NCI-H2029 treated with DMSO at 0.1 percent for 48 hours (cell line): ENCODE measurements around the gene KLB.
"Not testable (repeated sequence)": the region's sequence is repeated elsewhere in the genome, so short reads cannot be mapped to it uniquely, and the experiment has no call there.

Experiments
- DNase-seq: peaks from one replicate; lab custom pipeline; 2025; lab: John Stamatoyannopoulos, UW

The KLB gene

GRCh38 chr4:39426728-39427127 is 20.0 kb downstream of the KLB start:
- DNase-seq: no peak

- DNase-seq: no peak
Measured at GRCh38 chr4:39427520-39428114, 20.9 kb downstream of the KLB start.

DNA sequence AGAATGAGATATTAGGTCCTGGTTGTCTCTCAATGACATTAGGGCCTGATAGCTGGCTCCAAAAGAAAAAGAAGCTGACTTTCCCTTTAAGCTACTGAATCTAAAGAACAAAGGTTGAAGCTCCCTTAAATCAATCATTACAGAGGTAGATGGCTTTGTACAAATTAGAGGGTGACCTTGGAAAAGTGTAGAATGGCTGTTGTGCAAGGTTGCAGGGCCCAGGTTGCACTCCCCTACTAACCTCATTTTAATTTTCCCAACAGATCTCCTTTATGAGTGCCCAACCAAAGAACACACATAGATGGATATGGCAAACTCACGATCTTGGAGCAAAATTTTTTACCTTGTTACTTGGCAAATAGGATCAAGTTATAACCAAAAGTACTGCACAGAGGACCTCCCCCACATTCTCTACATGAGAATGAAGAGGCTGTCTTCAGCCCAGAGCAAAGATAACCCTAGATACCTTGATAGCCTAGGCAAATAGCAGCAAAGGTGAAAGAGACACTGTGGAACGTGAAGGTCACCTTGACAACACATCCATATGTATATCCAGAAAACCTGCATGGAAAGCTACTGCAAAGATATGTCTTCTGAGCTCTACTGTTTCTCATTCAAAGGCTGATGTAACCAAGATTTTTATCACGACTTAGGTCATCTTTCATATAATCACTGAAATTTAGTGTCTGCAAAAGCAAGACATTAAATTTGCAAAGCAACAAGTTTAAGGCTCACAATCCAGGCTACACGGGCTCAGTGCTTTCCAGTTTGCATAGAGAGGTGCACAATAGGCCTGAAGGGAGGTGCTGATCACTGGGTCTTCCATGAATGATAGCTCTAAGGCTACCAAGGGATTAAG is 23.0 kb downstream of the KLB start:
- no peak for DNase-seq

GRCh38 chr4:39433878-39434492 is 27.3 kb downstream of the KLB start:
- DNase-seq: peak; percentile 4

GRCh38 chr4:39435659-39436563 is 29.2 kb downstream of the KLB start:
- no peak for DNase-seq

GRCh38 chr4:39441593-39441992 is 34.9 kb downstream of the KLB start:
- DNase-seq: no peak

DNA sequence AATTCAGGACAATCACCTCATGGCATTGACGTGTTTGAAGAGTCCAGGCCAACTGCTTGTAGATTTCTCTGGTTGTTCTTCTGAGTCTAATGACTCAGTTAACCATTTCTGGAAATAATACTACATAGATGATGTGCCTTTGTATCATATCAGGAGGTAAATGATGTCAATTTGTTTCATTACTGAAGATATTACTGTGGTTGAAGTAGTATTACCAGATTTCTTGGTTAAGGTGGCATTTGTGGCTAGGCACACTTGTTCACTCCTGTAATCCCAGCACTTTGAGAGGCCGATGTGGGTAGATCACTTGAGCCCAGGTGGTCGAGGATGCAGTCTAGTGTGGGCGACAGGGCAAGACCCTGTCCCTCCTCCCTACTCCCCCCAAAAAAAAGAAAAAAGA is 36.3 kb downstream of the KLB start:
- no peak for DNase-seq

DNA sequence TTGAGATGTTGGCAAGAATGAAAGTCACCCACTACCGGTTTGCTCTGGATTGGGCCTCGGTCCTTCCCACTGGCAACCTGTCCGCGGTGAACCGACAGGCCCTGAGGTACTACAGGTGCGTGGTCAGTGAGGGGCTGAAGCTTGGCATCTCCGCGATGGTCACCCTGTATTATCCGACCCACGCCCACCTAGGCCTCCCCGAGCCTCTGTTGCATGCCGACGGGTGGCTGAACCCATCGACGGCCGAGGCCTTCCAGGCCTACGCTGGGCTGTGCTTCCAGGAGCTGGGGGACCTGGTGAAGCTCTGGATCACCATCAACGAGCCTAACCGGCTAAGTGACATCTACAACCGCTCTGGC is 39.7 kb downstream of the KLB start:
- no peak for DNase-seq

- DNase-seq: peak; percentile 37
Measured at GRCh38 chr4:39446842-39447573, 40.3 kb downstream of the KLB start.

- no peak for DNase-seq
Measured at GRCh38 chr4:39450618-39451017, 43.9 kb downstream of the KLB start.

DNA sequence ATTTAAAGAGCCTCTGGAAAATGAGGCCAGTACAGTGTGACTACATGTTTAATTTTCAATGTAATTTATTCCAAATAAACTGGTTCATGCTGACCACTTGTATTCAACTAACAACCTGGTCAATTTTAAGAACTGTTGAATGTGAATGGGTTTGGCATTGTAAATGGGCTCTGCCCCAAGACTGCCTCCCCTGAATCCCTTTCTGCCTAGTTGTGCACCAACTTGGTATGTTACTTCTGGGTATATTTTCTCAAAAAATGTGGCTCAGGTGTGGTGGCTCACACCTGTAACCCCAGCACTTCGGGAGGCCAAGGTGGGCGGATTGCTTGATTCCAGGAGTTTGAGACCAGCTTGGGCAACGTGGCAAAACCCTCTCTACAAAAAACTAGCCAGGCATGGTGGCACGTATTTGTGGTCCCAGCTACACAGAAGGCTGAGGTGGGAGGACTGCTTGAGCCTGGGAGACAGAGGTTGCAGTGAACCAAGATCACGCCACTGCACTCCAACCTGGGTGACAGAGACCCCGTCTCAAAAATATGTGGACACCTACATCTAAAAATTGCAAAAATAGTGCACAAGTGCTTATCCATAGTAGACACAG is 44.8 kb downstream of the KLB start:
- no peak for DNase-seq

DNA sequence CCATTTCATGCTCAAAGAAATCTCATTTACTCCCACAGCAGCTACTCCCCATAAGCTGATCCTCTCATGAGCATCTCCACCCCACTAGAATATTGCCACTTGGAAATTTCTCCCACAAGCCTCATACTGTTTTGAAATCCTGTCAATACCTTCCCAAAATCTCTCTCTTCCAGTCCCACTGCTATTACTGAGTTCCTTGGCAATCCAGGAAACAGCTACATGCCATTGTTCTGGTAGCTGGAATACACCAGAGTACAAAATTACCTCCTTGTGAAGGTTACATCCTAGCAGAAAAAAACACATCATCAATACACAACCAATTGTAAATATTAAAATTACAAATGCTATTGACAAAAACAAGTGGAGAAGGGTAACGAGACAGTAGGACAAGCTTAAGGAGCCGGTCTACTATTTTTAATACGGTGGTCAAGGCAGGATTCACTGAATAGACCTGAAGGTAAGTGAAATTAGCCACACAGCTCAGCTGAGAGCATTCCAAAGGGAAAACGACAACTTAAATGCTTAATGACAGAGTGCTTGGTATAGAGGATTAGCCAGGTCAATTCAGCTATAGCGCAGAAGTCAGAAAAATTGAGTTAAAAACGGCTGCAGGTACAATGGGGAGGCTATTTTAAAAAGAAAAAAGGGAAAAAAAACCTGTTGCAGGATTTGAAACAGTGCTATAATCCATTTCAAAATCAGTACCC is 45.6 kb downstream of the KLB start:
- DNase-seq: no peak

DNA sequence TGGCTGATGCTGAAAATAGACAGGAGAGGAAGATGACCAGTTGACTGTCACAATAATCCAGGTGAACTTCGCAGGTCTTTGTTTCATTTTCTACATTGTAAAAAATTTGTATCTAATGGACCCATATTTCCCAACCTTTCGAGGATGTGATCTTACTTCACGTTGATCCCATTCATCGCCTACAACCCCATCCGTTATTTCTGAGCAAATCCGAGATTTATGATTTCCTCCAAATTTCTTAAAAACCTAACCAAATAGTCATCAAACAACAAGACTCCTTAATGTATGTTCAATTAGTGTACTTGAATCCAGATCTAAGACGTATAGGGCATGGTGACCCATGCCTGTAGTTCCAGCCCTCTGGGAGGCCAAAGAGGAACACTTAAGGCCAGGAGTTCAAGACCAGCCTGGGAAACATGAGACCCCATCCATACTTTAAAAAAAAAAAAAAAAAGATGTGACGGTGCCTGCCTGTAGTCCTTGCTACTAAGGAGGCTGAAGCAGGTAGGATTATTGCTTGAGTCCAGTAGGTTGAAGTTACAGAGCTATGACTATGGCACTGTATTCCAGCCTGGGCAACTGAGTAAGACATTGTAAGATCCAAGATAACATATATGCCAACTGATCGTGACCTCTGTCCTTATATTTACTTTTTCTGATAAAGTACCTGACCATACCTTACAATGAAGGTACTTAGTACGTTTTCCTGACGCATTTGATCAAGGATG is 46.3 kb downstream of the KLB start:
- DNase-seq: no peak

- DNase-seq: no peak
Measured at GRCh38 chr4:39453738-39454137, 47.0 kb downstream of the KLB start.

GRCh38 chr4:39455486-39455885 is 48.8 kb downstream of the KLB start:
- no peak for DNase-seq

DNA sequence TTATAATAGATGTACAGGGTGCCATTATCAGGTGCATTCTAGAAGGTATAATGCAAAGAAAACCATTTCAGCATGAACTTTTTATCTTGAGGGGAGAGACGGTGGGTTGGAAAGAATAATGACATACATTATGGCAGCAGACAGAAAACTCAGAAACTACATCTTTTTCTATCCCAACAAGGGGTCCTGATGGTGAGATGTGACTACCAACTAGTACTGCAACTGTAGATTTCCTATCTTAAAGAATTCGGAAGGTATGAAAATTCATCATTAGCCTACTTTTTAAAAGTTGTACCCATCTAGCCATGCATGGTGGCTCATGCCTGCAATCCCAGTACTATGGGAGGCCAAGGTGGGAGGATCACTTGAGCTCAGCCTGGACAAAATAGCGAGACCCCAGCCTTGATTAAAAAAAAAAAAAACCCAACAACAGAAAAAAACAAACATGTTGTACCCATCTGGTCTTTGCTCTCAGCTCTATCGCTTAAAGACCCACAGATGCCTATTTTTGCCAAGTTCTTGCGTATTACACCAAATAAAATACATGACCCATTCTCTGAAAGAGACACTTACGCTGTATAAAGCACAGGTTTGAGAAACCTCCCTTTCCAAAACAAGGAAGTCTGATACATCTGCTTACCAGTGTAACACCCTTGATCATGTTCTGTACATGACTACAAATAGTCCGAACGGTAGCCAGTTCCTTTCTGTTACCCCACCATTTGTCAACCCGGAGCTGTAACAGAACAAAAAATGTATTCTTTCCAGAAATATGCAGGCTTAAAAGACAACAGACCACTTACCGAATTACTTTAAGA is 50.4 kb downstream of the KLB start:
- no peak for DNase-seq

GRCh38 chr4:39458161-39458504 is 51.4 kb downstream of the KLB start:
- not testable (repeated sequence) for DNase-seq

GRCh38 chr4:39458505-39459300 is 52.0 kb downstream of the KLB start, which contains the start of the genes LIAS and RPL9:
Gene LIAS (plus strand): TSS chr4:39459056. CDS start chr4:39459118, 62 bp downstream.
Gene RPL9 (minus strand): TSS chr4:39458922. CDS start chr4:39458439, 483 bp downstream.
- DNase-seq: peak; percentile 87
